HG03378 (cell line): ENCODE results near the gene FKBP5.
"Not testable (repeated sequence)": the region's sequence is repeated elsewhere in the genome, so short reads cannot be mapped to it uniquely, and the experiment has no call there.

Experiments used
- ATAC-seq: cut with Tn5 transposase; IDR thresholded peaks from one replicate; pipeline ENCODE4 v1.9.1; 2021; ENCODE audit warnings: mild to moderate bottlenecking, moderate library complexity; ENCODE audit not compliant: unreplicated experiment

Gene FKBP5

DNA sequence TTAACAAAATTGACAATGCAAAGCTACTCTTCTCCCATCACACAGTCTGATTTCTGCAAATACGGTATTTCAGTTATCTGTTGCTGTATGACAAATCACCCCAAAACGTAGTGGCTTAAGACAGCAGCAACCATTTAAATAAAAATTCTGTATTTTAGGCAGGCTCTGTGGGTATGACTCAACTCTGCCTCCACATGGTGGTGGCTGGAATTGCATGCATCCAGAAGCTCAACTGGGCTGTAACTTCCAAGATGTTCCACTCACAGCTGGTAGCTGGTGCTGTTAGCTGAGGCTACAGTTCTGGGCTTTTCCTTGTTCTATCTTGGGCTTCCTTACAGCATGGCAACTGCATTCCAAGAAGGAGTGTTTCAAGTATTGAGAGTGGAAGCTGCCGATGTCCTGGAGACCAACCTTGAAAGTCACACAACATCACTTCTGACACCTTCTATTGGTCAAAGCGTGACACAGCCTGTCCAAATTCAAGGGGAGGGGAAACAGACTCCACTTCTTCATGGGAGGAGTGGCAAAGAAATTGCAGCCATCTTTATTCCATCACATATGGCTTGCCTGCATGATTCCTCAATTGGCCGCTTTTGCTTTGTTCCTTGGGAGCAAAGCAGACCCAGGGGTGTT, 136.3 kb downstream of the FKBP5 start:
- ATAC-seq = no peak

- ATAC-seq = no peak
Measured at GRCh38 chr6:35550437-35550836, 138.3 kb downstream of the FKBP5 start.

GRCh38 chr6:35547676-35548075, 141.0 kb downstream of the FKBP5 start:
- no peak for ATAC-seq

- no peak for ATAC-seq
Measured at GRCh38 chr6:35544769-35545361, 143.8 kb downstream of the FKBP5 start.

GRCh38 chr6:35543459-35544193, 145.1 kb downstream of the FKBP5 start:
- no peak for ATAC-seq

- ATAC-seq = no peak
Measured at GRCh38 chr6:35541836-35542235, 146.9 kb downstream of the FKBP5 start.

DNA sequence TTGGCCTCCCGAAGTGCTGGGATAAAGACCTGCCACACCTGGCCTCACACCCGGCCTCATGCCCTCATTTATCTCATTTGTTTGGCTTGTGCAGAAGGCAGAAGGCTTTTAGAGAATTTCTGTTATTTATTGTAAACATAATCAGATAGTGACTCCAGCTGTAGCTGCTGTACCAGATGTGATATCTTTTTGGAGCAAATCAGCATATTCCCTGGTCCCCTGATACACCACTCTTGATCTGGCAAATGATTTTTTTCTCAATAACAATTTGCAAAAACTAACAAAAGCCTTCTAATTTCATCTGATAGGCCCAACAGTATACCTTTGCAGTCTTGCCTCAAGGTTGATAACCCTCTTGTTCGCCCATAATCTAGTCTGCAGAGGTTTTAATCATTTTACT, 149.5 kb downstream of the FKBP5 start:
- ATAC-seq = no peak

- not testable (repeated sequence) for ATAC-seq
Measured at GRCh38 chr6:35535847-35536246, 152.9 kb downstream of the FKBP5 start.

- no peak for ATAC-seq
Measured at GRCh38 chr6:35534407-35535170, 154.1 kb downstream of the FKBP5 start.

GRCh38 chr6:35533981-35534380, 154.7 kb downstream of the FKBP5 start:
- ATAC-seq = no peak

DNA sequence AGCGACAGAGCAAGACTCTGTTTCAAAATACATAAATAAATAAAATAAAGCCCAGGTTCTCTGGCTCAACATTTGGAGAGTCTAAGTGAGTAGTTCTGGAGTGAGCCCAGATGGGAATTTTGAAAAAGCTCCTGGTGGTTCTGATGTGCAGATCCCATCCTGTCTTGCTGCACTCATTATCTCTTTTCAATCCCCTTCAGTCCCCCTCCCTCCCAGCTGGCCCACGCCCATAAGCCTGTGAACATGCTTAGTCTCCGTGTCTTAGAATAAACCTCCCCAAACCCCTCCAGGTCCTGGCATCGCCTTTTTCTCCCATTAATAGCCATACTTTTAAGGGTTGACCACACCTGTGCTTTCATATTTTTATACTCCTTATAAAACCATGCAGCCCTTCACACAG, 156.6 kb downstream of the FKBP5 start:
- no peak for ATAC-seq

DNA sequence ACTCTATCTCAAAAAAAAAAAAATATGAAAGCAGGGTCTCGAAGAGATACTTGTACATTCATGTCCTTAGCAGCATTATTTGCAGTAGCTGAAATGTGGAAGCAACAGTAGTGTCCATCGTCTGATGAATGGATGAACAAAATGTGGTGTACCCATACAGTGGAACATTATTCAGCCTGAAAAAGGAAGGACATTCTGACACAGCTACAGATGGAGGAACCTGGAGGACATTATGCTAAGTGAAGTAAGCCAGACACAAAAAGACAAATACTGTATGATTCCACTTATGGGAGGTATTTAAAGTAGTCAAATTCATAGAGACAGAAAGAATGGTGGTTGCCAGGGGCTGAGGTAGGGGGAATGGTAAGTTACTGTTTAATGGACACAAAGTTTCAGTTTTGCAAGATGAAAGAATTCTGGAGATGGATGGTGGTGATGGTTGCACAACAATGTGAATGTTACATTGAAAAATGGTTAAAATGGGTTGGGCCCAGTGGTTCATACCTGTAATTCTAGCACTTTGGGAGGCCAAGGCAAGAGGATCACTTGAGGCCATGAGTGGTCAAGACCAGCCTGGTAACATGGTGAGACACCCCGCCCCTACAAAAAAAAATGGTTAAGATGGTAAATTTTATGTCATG, 164.2 kb downstream of the FKBP5 start:
- no peak for ATAC-seq
